GM21381 (cell line): ENCODE measurements around the gene FHIT.

Experiments used
- ATAC-seq: cut with Tn5 transposase; IDR thresholded peaks from one replicate; pipeline ENCODE4 v1.9.1; 2021; ENCODE audit warnings: mild to moderate bottlenecking, moderate library complexity; ENCODE audit not compliant: unreplicated experiment

The FHIT gene

DNA sequence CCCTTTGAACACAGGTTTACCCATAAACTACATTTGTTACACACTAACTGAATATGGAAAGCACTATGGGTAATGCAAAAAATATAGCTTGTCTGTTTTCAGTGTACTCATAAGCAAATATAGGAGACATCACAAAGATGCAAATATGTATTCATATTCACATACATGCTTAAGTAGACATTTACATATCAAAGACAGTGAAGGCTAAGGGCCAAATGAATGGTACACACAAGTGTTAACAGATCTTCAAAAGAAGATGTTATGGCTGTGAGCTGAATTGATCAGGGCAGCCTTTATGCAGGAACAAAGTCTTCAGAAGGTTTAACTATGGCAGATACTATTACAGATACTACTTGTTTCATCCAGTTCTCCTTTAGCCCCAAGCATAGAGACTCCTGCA is 384.1 kb downstream of the FHIT start:
- no peak for ATAC-seq

DNA sequence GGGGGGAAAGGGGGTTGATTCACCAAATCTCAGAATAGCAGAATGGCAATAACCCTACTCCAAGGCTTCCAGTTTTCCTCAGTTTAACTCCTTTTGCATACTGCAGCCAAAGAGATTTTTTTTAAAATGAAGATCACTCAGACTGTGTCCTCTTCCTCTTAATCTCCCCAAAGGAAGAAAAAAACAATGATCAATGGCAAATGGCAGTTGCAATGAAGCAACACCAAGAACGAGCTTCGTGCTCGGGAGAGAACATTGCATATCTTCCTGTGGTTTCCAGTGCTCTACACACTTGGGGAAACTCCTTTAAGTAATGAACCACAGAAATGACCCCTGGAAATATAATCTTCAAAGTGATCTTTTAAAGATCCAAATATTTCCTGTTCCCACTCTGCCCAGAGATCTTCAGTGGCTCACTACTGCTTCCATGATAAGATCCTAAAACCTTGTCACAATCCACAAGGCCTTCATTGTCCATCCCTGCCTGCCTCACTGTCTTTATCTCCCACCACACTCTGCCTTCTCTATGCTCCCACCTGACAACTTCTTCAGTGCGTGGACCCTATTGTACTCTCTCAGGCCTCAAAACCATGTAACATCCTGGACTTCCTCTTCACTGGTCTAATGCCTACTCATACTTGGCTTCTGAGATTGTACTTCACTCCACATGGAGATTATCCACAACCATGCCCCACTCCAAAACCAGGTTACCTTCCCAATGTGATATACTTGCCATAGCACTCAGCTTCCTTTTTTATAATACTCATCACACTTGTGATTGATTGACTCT is 394.8 kb downstream of the FHIT start:
- no peak for ATAC-seq

DNA sequence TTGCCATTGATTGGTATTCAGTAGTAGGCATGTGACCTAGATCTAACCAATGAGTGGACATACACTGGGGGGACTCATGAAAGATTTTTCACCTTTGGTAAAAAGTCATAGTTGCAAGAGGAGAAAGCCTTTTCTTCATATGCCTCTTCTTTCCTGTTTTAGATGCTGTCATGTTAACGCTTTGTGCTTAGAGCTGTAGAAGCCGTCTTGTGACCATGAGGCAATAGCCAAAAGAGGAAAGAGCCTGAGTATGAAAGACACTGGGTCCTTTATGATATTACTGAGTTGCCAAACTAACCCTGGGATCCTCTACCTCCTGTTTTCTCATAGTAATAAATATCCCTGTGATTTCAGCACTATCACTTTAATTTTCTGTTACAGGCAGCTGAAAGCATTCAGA is 396.0 kb downstream of the FHIT start:
- ATAC-seq, result no peak

- no peak for ATAC-seq
These were observed 396.5 kb downstream of the FHIT start for GRCh38 chr3:60854791-60855190.

DNA sequence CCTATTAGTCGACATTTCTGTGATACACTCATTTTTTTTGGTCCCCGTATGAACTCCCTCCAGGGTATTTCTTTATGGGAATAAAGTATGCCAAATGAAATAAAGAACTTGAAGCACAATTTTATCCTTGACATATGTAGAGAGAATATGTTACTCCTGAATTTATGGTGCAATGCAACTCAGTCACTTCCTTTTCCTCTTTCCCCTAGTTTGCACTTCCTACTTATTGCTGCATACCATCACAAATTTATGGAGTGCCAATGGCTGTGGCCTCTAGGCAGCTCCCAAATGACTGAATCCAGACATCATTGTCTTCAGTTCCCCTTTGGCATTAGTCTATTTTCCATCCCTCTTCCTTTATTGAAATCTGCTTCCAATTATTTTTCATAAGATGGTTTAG is 403.5 kb downstream of the FHIT start:
- ATAC-seq, result no peak

DNA sequence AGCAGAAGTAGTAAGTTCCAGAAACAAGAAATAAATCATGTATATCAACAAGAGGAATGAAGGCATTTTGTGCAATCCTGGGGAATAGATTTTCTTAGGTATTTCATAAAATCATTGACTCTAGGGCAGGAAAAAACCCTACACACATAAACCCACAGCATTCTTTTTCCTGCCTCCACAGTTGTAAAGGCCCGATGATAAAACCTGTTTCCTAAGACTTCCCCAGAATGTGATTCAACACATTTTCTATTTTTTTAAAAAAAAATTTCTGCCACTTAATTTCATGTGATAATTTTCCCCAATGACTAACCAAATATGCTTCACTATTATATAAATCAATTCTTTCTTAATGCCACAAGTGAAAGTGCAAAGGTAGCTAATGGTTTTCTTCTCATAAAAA is 407.0 kb downstream of the FHIT start:
- ATAC-seq, result no peak

- ATAC-seq, result no peak
These were observed 409.9 kb downstream of the FHIT start for GRCh38 chr3:60841355-60841754.

GRCh38 chr3:60839246-60839645 is 412.0 kb downstream of the FHIT start:
- ATAC-seq, result no peak

DNA sequence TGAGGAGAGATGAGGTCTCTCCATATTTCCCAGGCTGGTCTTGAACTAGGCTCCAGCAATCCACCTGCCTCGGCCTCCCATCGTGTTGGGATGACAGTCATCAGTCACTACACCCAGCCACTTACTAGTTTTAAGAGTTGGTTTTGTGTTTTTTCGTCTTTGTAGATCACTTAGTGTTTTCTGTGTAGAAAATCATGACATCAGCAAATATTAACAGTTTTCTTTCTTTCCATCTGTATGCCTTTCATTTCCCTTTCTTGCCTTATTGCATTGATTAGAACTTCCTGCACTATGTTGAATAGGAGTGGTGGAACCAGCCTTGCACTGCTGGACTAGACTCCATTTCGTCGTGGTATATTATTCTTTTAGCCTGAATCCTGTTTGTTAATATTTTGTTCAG is 415.5 kb downstream of the FHIT start:
- no peak for ATAC-seq

DNA sequence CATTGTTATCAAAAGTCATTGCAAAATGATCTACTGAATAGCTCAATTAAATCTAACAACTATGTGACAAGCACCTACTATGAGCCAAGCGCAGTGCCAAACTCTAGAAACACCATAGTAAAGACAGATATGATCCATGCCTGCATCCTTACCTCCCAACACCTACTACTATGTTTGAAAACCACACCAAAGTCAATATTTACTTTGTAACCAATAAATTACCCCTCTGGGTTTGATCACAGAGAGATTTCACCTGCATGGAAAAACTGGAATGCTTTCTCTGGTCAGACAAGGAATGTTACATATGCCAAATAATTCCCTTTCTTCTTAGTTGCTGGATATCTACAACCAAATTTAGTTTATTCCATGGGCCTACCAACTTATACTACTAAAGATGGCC is 422.2 kb downstream of the FHIT start:
- ATAC-seq, result no peak

DNA sequence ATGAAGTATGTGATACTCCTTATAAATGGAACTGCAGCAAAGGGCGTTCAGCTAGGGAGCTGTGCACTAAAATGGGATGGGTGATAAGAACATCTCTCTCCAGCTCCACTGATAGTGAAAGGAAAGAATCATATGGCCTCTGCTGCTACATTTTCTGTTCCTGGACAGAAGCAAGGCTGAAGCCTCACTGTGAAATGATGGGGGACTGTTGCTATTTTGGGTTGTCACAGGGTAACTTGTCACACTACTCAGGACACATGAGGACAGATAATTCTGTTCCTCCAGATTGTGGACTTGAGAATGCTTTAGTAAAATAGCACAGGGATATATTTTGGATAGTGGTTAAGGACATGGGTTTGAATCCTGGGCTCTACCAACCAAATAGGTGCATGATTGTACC is 423.6 kb downstream of the FHIT start:
- ATAC-seq, result no peak

- no peak for ATAC-seq
These were observed 424.7 kb downstream of the FHIT start for GRCh38 chr3:60826511-60826910.

GRCh38 chr3:60812502-60812901 is 438.8 kb downstream of the FHIT start:
- no peak for ATAC-seq

GRCh38 chr3:60810881-60811280 is 440.4 kb downstream of the FHIT start:
- ATAC-seq, result no peak

DNA sequence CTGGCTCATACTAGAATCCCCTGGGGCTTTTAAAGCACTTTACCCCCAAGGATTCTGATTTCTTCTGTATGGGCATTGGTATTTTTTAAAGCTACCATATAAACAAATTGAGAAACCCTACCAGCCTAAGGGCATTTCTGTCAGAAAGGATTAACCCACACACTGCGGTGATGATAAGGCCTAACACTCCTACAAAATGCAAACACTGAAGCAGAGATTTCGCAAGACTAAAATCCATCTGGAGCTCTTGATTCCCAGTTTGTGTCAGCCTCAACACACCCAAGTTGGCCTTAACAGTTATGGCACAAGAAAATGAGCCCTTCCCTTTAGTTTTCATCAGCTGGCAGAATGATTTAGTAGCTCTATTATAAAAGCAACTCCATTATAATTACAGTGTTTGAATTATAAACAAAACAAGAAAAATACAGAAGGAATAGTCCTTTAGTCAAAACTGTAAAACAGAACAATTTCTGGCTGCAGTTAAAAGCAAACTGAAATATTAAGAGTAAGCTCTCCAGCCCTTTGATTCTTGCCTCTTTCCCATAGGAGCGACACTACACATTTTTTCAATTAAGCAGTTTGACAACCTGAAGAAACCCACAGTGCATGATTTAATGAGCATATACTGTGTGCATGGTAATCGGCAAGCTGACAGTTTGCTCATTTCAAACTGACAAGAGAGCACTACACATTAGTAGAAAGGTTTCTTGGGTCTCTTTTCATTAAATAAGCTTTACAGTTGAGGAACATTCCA is 441.2 kb downstream of the FHIT start:
- no peak for ATAC-seq

DNA sequence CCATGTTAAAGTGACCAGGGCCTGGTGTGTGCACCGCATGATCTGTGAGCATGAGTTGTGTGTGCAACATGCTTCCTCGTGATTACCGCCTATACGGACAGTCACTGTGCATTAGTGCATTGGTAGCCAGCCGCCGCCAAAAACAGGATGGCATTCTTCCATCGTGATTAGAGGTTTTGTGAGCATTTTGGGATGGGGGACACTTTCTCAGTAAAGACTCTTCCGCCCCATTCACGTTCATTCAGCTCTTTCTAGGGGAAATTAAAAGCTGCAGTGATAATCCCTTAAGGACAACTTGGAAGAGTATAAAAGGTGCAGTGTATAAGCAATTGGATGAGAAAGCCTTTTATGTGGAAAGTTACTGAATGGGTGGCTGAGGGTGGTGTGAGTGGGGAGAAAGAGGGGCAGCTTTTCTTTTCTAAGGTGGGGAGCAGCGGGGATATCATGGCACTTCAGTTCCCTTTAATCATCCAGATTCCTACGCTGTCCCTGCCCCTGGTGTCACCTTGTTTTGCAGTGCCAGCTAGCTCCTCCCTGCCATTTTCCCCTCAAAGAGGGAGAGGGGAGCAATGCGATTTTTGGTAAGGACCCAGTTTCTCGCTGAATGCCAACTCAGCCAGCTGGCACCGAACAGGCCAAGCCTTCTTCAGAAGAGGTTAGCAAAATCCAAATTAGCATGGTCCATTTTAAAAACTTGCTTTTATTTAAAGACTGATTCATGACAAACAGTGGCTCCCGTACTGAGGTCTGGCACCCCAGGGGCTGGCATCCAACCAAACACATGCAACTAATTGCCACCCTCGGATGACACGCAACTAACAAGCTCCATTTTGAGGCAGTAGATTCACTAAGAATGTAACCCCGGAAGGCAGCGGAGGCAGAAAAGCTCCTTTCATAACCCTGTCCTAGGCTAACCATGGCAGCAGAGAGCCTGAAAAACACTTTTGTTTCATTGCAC is 447.8 kb downstream of the FHIT start:
- ATAC-seq, result no peak

GRCh38 chr3:60801307-60801706 is 449.9 kb downstream of the FHIT start:
- no peak for ATAC-seq

GRCh38 chr3:60798456-60798855 is 452.8 kb downstream of the FHIT start:
- no peak for ATAC-seq

DNA sequence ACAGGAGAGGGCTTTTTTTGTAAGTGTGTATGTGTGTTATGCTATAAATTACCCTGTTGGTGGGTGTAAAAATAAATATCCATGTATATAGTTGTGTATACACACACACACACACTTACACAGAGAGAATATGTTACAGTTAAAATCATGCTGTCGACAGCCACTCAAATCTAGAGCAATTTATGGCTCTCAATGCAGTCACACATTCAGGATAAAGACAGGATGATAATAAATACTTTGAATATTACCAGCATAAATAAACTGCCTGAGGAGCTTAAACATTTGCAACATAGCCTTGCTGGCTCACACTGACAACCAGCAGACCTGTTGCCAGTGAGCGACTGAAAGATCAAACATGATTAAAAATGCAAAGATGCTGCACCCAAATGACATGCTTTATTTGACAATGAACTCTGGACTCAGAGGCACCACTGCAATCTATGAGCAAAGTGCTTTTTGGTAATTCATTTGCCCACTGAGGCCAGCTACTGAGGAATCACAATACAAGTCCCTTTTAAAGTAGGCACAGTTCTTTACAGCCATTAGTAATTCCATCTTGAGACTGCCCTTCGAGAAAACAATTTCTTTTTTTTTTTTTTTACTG is 458.9 kb downstream of the FHIT start:
- no peak for ATAC-seq

- no peak for ATAC-seq
These were observed 463.1 kb downstream of the FHIT start for GRCh38 chr3:60788185-60788584.

DNA sequence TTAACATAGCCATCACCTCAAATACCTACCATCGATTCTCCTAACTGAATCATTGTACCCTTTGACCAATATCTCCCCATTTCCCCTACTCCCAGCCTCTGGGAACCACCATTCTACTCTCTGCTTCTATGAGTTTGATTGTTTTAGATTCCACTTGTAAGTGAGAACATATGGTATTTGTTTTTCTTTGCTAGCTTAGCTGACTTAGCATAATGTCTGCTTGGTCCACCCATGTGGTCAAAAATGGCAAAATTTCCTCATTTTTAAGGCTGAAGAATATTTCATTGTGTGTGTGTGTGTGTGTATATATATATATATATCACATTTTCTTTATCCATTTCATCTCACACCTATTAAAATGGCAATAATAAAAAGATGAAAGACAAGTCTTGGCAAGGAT is 469.3 kb downstream of the FHIT start:
- ATAC-seq, result no peak
